ENCODE data around the gene OBSCN.
A peak's percentile ranks its signal among the peaks of the same experiment; 100 is the strongest.

OBSCN gene

GRCh38 chr1:228415221-228415620 is 207.4 kb downstream of the OBSCN start:
- no peak for DNase-seq (ENCODE audit: low read depth in 2 of 2)

GRCh38 chr1:228415853-228416216 is 208.0 kb downstream of the OBSCN start:
- DNase-seq (ENCODE audit: low read depth in 2 of 2) = no peak

- DNase-seq (ENCODE audit: low read depth in 2 of 2) = peak in 1 of 2 donors; percentile 26
Observed at GRCh38 chr1:228416217-228416933, 208.5 kb downstream of the OBSCN start, which contains the start of gene TRIM17. TSS of gene TRIM17 (minus strand) at chr1:228416861. CDS start at chr1:228415072, 1,789 bp downstream.

- DNase-seq (ENCODE audit: low read depth in 2 of 2) = no peak
Observed at GRCh38 chr1:228417061-228417460, 209.2 kb downstream of the OBSCN start.

- no peak for DNase-seq (ENCODE audit: low read depth in 2 of 2)
Observed at GRCh38 chr1:228417483-228418203, 209.8 kb downstream of the OBSCN start.

GRCh38 chr1:228420968-228421826 is 213.4 kb downstream of the OBSCN start:
- DNase-seq (ENCODE audit: low read depth in 2 of 2) = no peak

GRCh38 chr1:228423404-228424053 is 215.7 kb downstream of the OBSCN start:
- no peak for DNase-seq (ENCODE audit: low read depth in 2 of 2)

- no peak for DNase-seq (ENCODE audit: low read depth in 2 of 2)
Observed at GRCh38 chr1:228424685-228425660, 217.1 kb downstream of the OBSCN start.

GRCh38 chr1:228426518-228427175 is 218.8 kb downstream of the OBSCN start:
- DNase-seq (ENCODE audit: low read depth in 2 of 2) = no peak

GRCh38 chr1:228428412-228428811 is 220.6 kb downstream of the OBSCN start:
- DNase-seq (ENCODE audit: low read depth in 2 of 2) = no peak
